Activated T-cell treated with anti-CD3 and anti-CD28 coated beads, Interleukin-2, amount 50 U/mL, for 72 hours (primary cell): ENCODE results near the gene C12orf54. TPM values are rescaled to one million over a fixed set of nuclear protein-coding genes. Genes with fewer than 3 reads are reported as not detected.
"Not testable (repeated sequence)": the region's sequence is repeated elsewhere in the genome, so short reads cannot be mapped to it uniquely, and the experiment has no call there.

Experiments
- ATAC-seq, 2 donors: fragments of 150-1000 bp; cut with Tn5 transposase; replicated peaks in 1 of 2; 2 replicates each; pipeline ENCODE4 v1.10.0; 2021; ENCODE audit warnings: moderate library complexity in 2 of 2, mild to moderate bottlenecking in 1 of 2
- DNase-seq, 2 donors: peaks; one replicate each; pipeline ENCODE4 v3.0.0; 2021 to 2022; ENCODE audit warnings: mixed read lengths in 1 of 2
- H3K27ac Mint-ChIP-seq: one replicate; pipeline ENCODE4 v1.8.0; 2022; ENCODE audit warnings: mild to moderate bottlenecking, moderate library complexity, mixed read lengths
- H3K27me3 Mint-ChIP-seq: one replicate; pipeline ENCODE4 v1.8.0; 2022; ENCODE audit warnings: low read depth, mixed read lengths
- H3K36me3 Mint-ChIP-seq, 2 donors: one replicate each; pipeline ENCODE4 v1.8.0; 2022; ENCODE audit warnings: mixed read lengths in 2 of 2, mild to moderate bottlenecking in 1 of 2; ENCODE audit not compliant: insufficient read depth in 2 of 2
- H3K4me1 Mint-ChIP-seq: one replicate; pipeline ENCODE4 v1.8.0; 2022; ENCODE audit warnings: low read depth, mixed read lengths
- H3K4me3 Mint-ChIP-seq, 2 donors: one replicate each; pipeline ENCODE4 v1.8.0; 2022; ENCODE audit warnings: mild to moderate bottlenecking in 2 of 2, mixed read lengths in 2 of 2, moderate library complexity in 2 of 2
- H3K9me3 Mint-ChIP-seq, 2 donors: one replicate each; pipeline ENCODE4 v1.8.0; 2022; ENCODE audit warnings: mixed read lengths in 2 of 2
- total RNA-seq, 2 donors: library from RNA; stranded (reverse); gene quantifications; one replicate each; pipeline ENCODE4 v1.2.3, GENCODE V29; 2022

The C12orf54 gene
- total RNA-seq, 2 donors from 2014 or later: 0.77 TPM; not detected in 1

DNA sequence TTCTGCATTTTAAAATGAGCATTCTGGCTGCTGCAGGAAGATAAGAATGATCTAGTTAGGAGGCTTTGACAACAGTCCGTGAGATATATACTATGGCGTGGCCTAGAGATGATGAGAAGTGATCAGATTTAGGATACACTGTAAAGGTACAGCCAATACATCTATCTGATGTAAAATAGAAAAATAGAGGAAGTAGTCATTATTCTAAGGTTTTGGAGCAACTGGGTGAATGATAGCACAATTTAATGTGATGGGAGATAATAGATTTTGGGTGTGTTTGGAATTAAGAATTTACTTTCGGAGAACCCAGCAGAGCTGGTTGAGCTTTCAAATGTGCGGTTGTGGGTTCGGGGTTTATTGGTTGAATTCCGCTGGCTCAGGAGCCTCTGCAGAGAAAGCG is 10.0 kb upstream of the C12orf54 start, which contains the start of gene ANP32D:
TSS of gene ANP32D (plus strand) at position 301 of the 400 bp plus-strand sequence. CDS start 106 bp downstream, outside the sequence.
- no peak for DNase-seq
- Mint-ChIP-seq H3K4me3 (no peak within 1 kb of the TSS), H3K4me1 (no peaks in the 10 kb centered on the region), H3K27me3 (peaks cover 11% of the 10 kb centered on the region), H3K36me3 (peaks cover 19% of the 10 kb centered on the region in 2 donors), H3K27ac (no peak within 1 kb of the TSS), H3K9me3 (peaks cover 20 to 25% of the 10 kb centered on the region in 2 donors)
- ATAC-seq: no peak

DNA sequence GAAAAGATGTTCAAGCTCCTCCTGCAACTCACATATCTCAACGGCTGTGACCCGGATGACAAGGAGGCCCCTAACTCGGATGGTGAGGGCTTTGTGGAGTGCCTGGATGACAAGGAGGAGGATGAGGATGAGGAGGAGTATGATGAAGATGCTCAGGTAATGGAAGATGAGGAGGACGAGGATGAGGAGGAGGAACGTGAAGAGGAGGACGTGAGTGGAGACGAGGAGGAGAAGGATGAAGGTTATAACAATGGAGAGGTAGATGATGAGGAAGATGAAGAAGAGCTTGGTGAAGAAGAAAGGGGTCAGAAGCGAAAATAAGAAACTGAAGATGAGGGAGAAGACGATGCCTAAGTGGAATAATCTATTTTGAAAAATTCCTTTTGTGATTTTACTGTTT is 9.2 kb upstream of the C12orf54 start:
- Mint-ChIP-seq H3K36me3 (peaks cover 17 to 18% of the 10 kb centered on the region in 2 donors), H3K9me3 (peaks cover 19 to 23% of the 10 kb centered on the region in 2 donors), H3K27me3 (peaks cover 11% of the 10 kb centered on the region), H3K4me1 (no peaks in the 10 kb centered on the region), H3K27ac (no peak overlapping the region), H3K4me3 (no peak overlapping the region)
- DNase-seq (no peak), ATAC-seq (no peak)

- not testable (repeated sequence) for DNase-seq, H3K4me1 Mint-ChIP-seq, ATAC-seq, H3K4me3 Mint-ChIP-seq, H3K27ac Mint-ChIP-seq
- H3K9me3 Mint-ChIP-seq: peaks cover 15 to 21% of the 10 kb centered on the region in 2 donors
- peaks cover 11% of the 10 kb centered on the region for H3K27me3 Mint-ChIP-seq
- H3K36me3 Mint-ChIP-seq: peaks cover 13 to 15% of the 10 kb centered on the region in 2 donors
These were observed 7.8 kb upstream of the C12orf54 start for GRCh38 chr12:48474497-48474896.

- H3K4me3 Mint-ChIP-seq: no peak overlapping the region
- peaks cover 8% of the 10 kb centered on the region for H3K27me3 Mint-ChIP-seq
- H3K4me1 Mint-ChIP-seq: no peaks in the 10 kb centered on the region
- no peak for ATAC-seq
- peaks cover 0 to 2% of the 10 kb centered on the region in 2 donors for H3K36me3 Mint-ChIP-seq
- H3K9me3 Mint-ChIP-seq: no peaks in the 10 kb centered on the region
- no peak for DNase-seq
- H3K27ac Mint-ChIP-seq: no peak overlapping the region
These were observed 632 bp downstream of the C12orf54 start for GRCh38 chr12:48482930-48483329.

DNA sequence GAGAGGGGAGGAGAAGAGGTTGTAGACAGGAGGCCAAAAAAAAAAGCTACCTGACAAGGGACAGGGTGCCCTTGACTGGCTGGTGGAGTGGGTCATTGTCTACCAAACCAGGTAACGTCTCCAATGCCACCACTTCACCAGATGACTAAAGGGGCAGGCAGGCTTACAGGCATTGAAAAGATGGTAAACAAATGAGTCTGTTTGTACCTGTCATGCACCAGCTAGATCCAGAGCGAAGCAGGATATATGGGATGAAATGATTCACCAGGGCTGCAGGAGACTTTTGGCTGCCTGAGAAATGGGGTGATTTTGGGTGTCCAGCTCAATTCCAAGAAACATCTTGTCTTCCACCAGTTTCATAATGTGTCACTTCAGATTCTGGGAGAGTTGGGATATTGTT is 4.0 kb downstream of the C12orf54 start:
- DNase-seq: no peak
- no peaks in the 10 kb centered on the region for H3K36me3 Mint-ChIP-seq
- no peak overlapping the region for H3K27ac Mint-ChIP-seq
- peaks cover 18% of the 10 kb centered on the region for H3K4me1 Mint-ChIP-seq
- peaks cover 8% of the 10 kb centered on the region for H3K27me3 Mint-ChIP-seq
- no peaks in the 10 kb centered on the region for H3K9me3 Mint-ChIP-seq
- ATAC-seq: no peak
- H3K4me3 Mint-ChIP-seq: no peak overlapping the region

DNA sequence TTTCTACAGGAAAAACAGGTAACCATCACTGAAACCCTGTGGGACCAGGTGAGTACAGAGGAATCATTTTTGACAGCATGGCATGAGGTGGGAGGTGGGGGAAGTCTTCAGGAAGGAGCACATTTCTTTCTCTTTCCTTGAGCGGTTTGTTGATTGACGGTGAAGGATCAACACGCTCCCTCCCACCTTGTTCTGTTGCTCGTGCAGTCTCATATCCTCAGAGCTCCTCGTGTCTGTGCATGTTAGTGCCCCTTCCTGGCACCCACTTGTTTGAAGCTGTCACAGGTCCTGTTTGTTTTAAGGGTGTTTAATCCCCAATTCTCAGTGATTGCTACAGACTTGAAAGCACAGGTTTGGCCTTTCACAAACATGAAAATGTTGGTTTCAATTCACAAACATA is 4.4 kb downstream of the C12orf54 start:
- Mint-ChIP-seq H3K27ac (no peak overlapping the region), H3K9me3 (no peaks in the 10 kb centered on the region), H3K36me3 (no peaks in the 10 kb centered on the region), H3K27me3 (peaks cover 8% of the 10 kb centered on the region), H3K4me1 (peaks cover 18% of the 10 kb centered on the region), H3K4me3 (no peak overlapping the region)
- DNase-seq: no peak
- no peak for ATAC-seq

DNA sequence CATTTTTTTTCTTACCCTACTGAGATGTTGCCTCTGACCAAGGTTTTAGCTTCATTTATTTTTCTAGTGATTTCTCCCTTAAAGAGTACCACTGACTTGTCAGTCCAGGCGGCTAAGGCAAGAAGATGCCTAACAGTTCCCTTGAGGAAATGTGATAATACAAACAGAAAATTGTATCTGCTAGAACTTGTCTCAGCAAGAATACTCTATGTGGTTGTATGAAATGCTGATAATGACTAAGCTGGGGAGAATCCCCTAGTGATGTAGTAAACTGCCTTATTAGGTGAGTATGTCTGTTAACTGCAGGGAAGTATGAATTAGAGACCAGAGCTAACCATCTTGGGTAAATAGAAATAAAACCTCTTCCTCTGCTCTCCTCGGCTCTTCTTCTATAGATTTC is 6.7 kb downstream of the C12orf54 start:
- Mint-ChIP-seq H3K4me3 (peak overlapping the region in 1 of 2 donors; percentile 12), H3K4me1 (peaks cover 18% of the 10 kb centered on the region), H3K36me3 (no peaks in the 10 kb centered on the region), H3K9me3 (no peaks in the 10 kb centered on the region), H3K27ac (no peak overlapping the region), H3K27me3 (peaks cover 8% of the 10 kb centered on the region)
- peak; percentile 93 to 99 for ATAC-seq
- no peak for DNase-seq

GRCh38 chr12:48489456-48489855 is 7.2 kb downstream of the C12orf54 start:
- DNase-seq, H3K27me3 Mint-ChIP-seq, H3K36me3 Mint-ChIP-seq, H3K4me3 Mint-ChIP-seq, ATAC-seq, H3K27ac Mint-ChIP-seq, H3K9me3 Mint-ChIP-seq: not testable (repeated sequence)
- H3K4me1 Mint-ChIP-seq: peaks cover 18% of the 10 kb centered on the region

GRCh38 chr12:48500281-48500680 is 18.0 kb downstream of the C12orf54 start:
- not testable (repeated sequence) for DNase-seq, H3K36me3 Mint-ChIP-seq, ATAC-seq, H3K4me3 Mint-ChIP-seq, H3K4me1 Mint-ChIP-seq, H3K9me3 Mint-ChIP-seq, H3K27ac Mint-ChIP-seq
- peaks cover 29% of the 10 kb centered on the region for H3K27me3 Mint-ChIP-seq

- DNase-seq, ATAC-seq, H3K9me3 Mint-ChIP-seq, H3K36me3 Mint-ChIP-seq, H3K4me3 Mint-ChIP-seq, H3K4me1 Mint-ChIP-seq, H3K27ac Mint-ChIP-seq: not testable (repeated sequence)
- H3K27me3 Mint-ChIP-seq: peaks cover 33% of the 10 kb centered on the region
These were observed 24.5 kb downstream of the C12orf54 start for GRCh38 chr12:48506836-48507235.

DNA sequence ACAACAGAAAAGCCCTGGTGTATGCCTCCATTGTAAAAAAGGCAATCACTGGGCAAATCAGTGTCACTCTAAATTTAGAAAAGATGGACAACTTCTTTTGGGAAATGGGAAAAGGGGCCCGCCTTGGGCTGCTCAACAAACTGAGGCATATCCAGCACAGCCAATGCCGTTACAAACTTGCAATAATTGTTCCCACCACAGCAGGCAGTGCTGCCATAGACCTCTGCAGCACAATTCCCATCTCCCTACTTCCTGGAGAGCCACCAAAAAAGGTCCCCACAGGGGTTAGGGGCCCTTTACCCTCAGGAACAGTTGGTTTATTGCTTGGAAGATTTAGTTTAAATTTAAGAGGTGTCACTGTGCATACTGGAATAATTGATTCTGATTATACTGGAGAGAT is 26.7 kb downstream of the C12orf54 start:
- ATAC-seq: no peak
- Mint-ChIP-seq H3K27ac (no peak overlapping the region), H3K9me3 (peaks cover 2 to 5% of the 10 kb centered on the region in 2 donors), H3K36me3 (peaks cover 3 to 10% of the 10 kb centered on the region in 2 donors), H3K27me3 (peaks cover 23% of the 10 kb centered on the region), H3K4me3 (no peak overlapping the region), H3K4me1 (peaks cover 12% of the 10 kb centered on the region)
- no peak for DNase-seq

GRCh38 chr12:48510111-48510510 is 27.8 kb downstream of the C12orf54 start:
- H3K4me1 Mint-ChIP-seq: peaks cover 12% of the 10 kb centered on the region
- DNase-seq (no peak), ATAC-seq (no peak)
- H3K27ac Mint-ChIP-seq: no peak overlapping the region
- H3K9me3 Mint-ChIP-seq: peaks cover 5 to 7% of the 10 kb centered on the region in 2 donors
- H3K36me3 Mint-ChIP-seq: peaks cover 3 to 12% of the 10 kb centered on the region in 2 donors
- H3K4me3 Mint-ChIP-seq: no peak overlapping the region
- H3K27me3 Mint-ChIP-seq: peaks cover 12% of the 10 kb centered on the region

DNA sequence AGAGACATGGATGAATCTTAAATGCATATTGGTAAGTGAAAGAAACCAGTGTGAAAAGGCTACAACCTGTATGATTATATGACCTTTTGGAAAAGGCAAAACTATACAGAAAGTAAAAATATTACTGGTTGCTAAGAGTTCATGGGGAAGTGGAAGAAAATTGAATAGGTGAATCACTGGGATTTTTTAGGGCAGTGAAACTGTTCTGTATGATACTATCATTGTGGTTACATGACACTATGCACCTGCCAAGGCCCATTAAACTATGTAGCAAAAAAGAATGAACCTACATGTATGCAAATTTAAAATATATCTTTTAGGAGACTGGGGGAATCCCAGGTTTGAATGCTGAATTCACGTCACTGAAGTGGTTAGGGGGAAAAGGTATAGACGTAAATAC is 30.6 kb downstream of the C12orf54 start:
- H3K27ac Mint-ChIP-seq: peak overlapping the region; percentile 39
- DNase-seq (peak in 1 of 2 donors; percentile 19), ATAC-seq (peak; percentile 96 to 99)
- H3K27me3 Mint-ChIP-seq: no peaks in the 10 kb centered on the region
- H3K9me3 Mint-ChIP-seq: peaks cover 3 to 5% of the 10 kb centered on the region in 2 donors
- peaks cover 3 to 12% of the 10 kb centered on the region in 2 donors for H3K36me3 Mint-ChIP-seq
- peaks cover 12% of the 10 kb centered on the region for H3K4me1 Mint-ChIP-seq
- H3K4me3 Mint-ChIP-seq: peak overlapping the region; percentile 27 to 36

GRCh38 chr12:48514728-48515127 is 32.4 kb downstream of the C12orf54 start:
- H3K4me1 Mint-ChIP-seq: peaks cover 12% of the 10 kb centered on the region
- no peak overlapping the region for H3K27ac Mint-ChIP-seq
- DNase-seq (no peak), ATAC-seq (no peak)
- no peaks in the 10 kb centered on the region for H3K27me3 Mint-ChIP-seq
- H3K9me3 Mint-ChIP-seq: peaks cover 3 to 5% of the 10 kb centered on the region in 2 donors
- H3K36me3 Mint-ChIP-seq: peaks cover 3 to 12% of the 10 kb centered on the region in 2 donors
- H3K4me3 Mint-ChIP-seq: no peak overlapping the region
